ENCODE data around the gene SLC38A2.
A peak's percentile ranks its signal among the peaks of the same experiment; 100 is the strongest.

SLC38A2 gene

GRCh38 chr12:46389031-46389616, 16.6 kb upstream of the SLC38A2 start:
- peak overlapping the region; percentile 26 for H3K4me2 ChIP-seq (ENCODE audit: low read depth, low read length, poor library complexity, severe bottlenecking)
- peaks cover 32% of the 10 kb centered on the region for H3F3A ChIP-seq (ENCODE audit: insufficient read depth)
- H3K36me3 ChIP-seq (ENCODE audit: low read length), result no peaks in the 10 kb centered on the region
- no peak overlapping the region for H3K9ac ChIP-seq (ENCODE audit: low read length)
- no peaks in the 10 kb centered on the region for H3K27me3 ChIP-seq (ENCODE audit: low read length)
- H3K9me3 ChIP-seq (ENCODE audit: insufficient read depth, low read length), result no peaks in the 10 kb centered on the region
- TF ChIP-seq CTCF (IDR thresholded peaks at IDR 0.05; ENCODE audit: insufficient read depth, low read length, poor library complexity, severe bottlenecking) (no peak), EZH2phosphoT487 (conservative IDR thresholded peaks at IDR 0.05; ENCODE audit: low read length) (no peak)
- no peak overlapping the region for H2AFZ ChIP-seq (ENCODE audit: low read depth, low read length, severe bottlenecking)
- H4K20me1 ChIP-seq (ENCODE audit: low read depth, low read length), result no peaks in the 10 kb centered on the region
- no peaks in the 10 kb centered on the region for H3K79me2 ChIP-seq (ENCODE audit: insufficient read depth, low read length)
- H3K9me2 ChIP-seq (replicated peaks; ENCODE audit: insufficient read depth, low read length), result no peaks in the 10 kb centered on the region
- H3K27ac ChIP-seq (ENCODE audit: low read depth, low read length), result no peak overlapping the region
- H3K4me3 ChIP-seq (ENCODE audit: insufficient read depth, low read length, poor library complexity, severe bottlenecking), result no peak overlapping the region

GRCh38 chr12:46388427-46389021, 16.0 kb upstream of the SLC38A2 start:
- no peak overlapping the region for H3K4me3 ChIP-seq (ENCODE audit: insufficient read depth, low read length, poor library complexity, severe bottlenecking)
- H3K79me2 ChIP-seq (ENCODE audit: insufficient read depth, low read length), result no peaks in the 10 kb centered on the region
- H3K27ac ChIP-seq (ENCODE audit: low read depth, low read length), result peak overlapping the region; percentile 31; the same call in 1 of the 2 replicates
- H3K9ac ChIP-seq (ENCODE audit: low read length), result no peak overlapping the region
- peaks cover 32% of the 10 kb centered on the region for H3F3A ChIP-seq (ENCODE audit: insufficient read depth)
- H3K9me3 ChIP-seq (ENCODE audit: insufficient read depth, low read length), result no peaks in the 10 kb centered on the region
- no peak overlapping the region for H2AFZ ChIP-seq (ENCODE audit: low read depth, low read length, severe bottlenecking)
- no peaks in the 10 kb centered on the region for H4K20me1 ChIP-seq (ENCODE audit: low read depth, low read length)
- H3K9me2 ChIP-seq (replicated peaks; ENCODE audit: insufficient read depth, low read length), result no peaks in the 10 kb centered on the region
- H3K4me2 ChIP-seq (ENCODE audit: low read depth, low read length, poor library complexity, severe bottlenecking), result peak overlapping the region; percentile 52
- no peak for TF ChIP-seq EZH2phosphoT487 (conservative IDR thresholded peaks at IDR 0.05; ENCODE audit: low read length)
- TF ChIP-seq CTCF (IDR thresholded peaks at IDR 0.05; ENCODE audit: insufficient read depth, low read length, poor library complexity, severe bottlenecking), result no peak
- H3K27me3 ChIP-seq (ENCODE audit: low read length), result no peaks in the 10 kb centered on the region
- no peaks in the 10 kb centered on the region for H3K36me3 ChIP-seq (ENCODE audit: low read length)

DNA sequence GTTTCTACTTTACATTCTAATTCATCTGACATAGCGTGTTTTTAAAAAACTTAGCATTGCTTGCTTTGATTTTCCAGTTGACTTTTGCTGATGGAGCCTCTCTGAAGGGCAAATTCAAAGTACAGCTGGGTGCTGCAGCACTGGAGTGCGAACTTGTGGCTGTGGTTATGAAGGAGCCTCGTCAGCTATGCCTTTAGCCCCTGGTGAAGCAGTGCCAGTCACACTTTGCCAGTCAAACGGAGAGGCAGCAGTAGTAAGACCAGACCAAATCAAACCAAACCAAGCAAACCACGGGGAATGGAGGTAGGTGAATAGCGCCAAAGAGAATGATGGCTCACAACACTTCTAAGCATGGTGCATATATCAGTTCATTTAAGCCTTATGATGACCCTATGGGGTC, 15.1 kb upstream of the SLC38A2 start:
- H3K27ac ChIP-seq (ENCODE audit: low read depth, low read length), result peak overlapping the region; percentile 14
- no peaks in the 10 kb centered on the region for H4K20me1 ChIP-seq (ENCODE audit: low read depth, low read length)
- H3K4me2 ChIP-seq (ENCODE audit: low read depth, low read length, poor library complexity, severe bottlenecking), result peak overlapping the region; percentile 52
- H3K27me3 ChIP-seq (ENCODE audit: low read length), result no peaks in the 10 kb centered on the region
- H3K36me3 ChIP-seq (ENCODE audit: low read length), result no peaks in the 10 kb centered on the region
- H3F3A ChIP-seq (ENCODE audit: insufficient read depth), result peaks cover 32% of the 10 kb centered on the region
- TF ChIP-seq CTCF (IDR thresholded peaks at IDR 0.05; ENCODE audit: insufficient read depth, low read length, poor library complexity, severe bottlenecking) (no peak), EZH2phosphoT487 (conservative IDR thresholded peaks at IDR 0.05; ENCODE audit: low read length) (no peak)
- no peak overlapping the region for H3K4me3 ChIP-seq (ENCODE audit: insufficient read depth, low read length, poor library complexity, severe bottlenecking)
- H3K9ac ChIP-seq (ENCODE audit: low read length), result no peak overlapping the region
- H3K9me3 ChIP-seq (ENCODE audit: insufficient read depth, low read length), result no peaks in the 10 kb centered on the region
- H2AFZ ChIP-seq (ENCODE audit: low read depth, low read length, severe bottlenecking), result no peak overlapping the region
- no peaks in the 10 kb centered on the region for H3K9me2 ChIP-seq (replicated peaks; ENCODE audit: insufficient read depth, low read length)
- no peaks in the 10 kb centered on the region for H3K79me2 ChIP-seq (ENCODE audit: insufficient read depth, low read length)

Measured in SU-DHL-6 (cell line).